Measurements from ENCODE around the gene USP37. TPM values are rescaled to one million over a fixed set of nuclear protein-coding genes. Genes with fewer than 3 reads are reported as not detected.

The USP37 gene
- total RNA-seq, 1 experiment from 2014 or later = 16.4 TPM

DNA sequence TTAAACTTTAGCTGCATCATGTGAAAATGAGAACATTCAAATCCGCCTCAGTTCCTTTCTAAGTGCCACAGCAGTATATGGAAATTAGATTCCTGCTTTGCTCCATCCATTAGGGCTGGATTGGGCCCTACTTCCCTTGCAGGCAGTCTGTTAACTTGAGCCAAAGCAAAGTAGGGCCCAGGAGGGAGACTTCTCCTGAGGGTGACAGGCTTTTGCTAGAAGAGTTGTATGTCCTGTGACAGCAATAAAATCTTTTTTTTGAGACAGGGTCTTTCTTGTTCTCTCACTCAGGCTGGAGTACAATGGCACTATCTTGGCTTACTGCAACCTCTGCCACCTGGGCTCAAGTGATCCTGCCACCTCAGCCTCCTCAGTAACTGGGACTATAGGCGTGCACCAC, 121.1 kb downstream of the USP37 start:
- intact Hi-C loops (cut with micrococcal nuclease) = loop anchor here (5.0 kb wide), 1 partner anchor 40 kb away; no protein-coding TSS in a partner anchor
- no peak for DNase-seq (ENCODE audit: unreplicated experiment)
- TF ChIP-seq, protein P1, sequence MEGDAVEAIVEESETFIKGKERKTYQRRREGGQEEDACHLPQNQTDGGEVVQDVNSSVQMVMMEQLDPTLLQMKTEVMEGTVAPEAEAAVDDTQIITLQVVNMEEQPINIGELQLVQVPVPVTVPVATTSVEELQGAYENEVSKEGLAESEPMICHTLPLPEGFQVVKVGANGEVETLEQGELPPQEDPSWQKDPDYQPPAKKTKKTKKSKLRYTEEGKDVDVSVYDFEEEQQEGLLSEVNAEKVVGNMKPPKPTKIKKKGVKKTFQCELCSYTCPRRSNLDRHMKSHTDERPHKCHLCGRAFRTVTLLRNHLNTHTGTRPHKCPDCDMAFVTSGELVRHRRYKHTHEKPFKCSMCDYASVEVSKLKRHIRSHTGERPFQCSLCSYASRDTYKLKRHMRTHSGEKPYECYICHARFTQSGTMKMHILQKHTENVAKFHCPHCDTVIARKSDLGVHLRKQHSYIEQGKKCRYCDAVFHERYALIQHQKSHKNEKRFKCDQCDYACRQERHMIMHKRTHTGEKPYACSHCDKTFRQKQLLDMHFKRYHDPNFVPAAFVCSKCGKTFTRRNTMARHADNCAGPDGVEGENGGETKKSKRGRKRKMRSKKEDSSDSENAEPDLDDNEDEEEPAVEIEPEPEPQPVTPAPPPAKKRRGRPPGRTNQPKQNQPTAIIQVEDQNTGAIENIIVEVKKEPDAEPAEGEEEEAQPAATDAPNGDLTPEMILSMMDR (IDR thresholded peaks at IDR 0.05; ENCODE audit: unreplicated experiment) = no peak
- H3K36me3 Mint-ChIP-seq (ENCODE audit: insufficient read depth, unreplicated experiment) = peaks cover 25% of the 10 kb centered on the region
- H3K9me3 Mint-ChIP-seq (ENCODE audit: unreplicated experiment) = no peaks in the 10 kb centered on the region
- ChIA-PET POLR2A (interaction anchor here (0.9 kb wide), 1 partner anchor 16 kb away, joined by 3 read pairs; no protein-coding TSS in a partner anchor), CTCF (interaction anchor here (1.5 kb wide), 1 partner anchor 19 kb away, joined by 6 read pairs; no protein-coding TSS in a partner anchor)
- H3K4me3 Mint-ChIP-seq (ENCODE audit: unreplicated experiment) = no peak overlapping the region
- peaks cover 6% of the 10 kb centered on the region for H3K4me1 Mint-ChIP-seq (ENCODE audit: insufficient read depth, unreplicated experiment)
- no peaks in the 10 kb centered on the region for H3K27me3 Mint-ChIP-seq (ENCODE audit: insufficient read depth, unreplicated experiment)
- BruUV-seq (replicated peaks) = no TSS peak
- H3K27ac Mint-ChIP-seq (ENCODE audit: low read depth, unreplicated experiment) = no peak overlapping the region

DNA sequence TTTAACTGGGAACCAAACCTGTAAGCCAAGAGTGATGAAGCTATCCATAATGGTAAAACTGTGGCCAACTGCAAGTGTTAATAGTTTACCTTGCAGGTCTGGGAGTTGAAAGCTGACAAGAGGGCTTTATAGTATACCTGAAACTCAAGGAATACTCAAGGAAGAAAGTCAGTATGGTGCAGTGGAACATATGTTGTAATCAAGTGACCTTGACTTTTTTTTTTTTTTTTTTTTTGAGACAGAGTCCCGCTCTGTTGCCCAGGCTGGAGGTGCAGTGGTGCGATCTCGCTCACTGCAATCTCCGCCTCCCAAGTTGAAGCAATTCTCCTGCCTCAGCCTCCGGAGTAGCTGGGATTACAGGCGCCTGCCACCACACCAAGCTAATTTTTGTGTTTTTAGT, 121.6 kb downstream of the USP37 start:
- peaks cover 25% of the 10 kb centered on the region for H3K36me3 Mint-ChIP-seq (ENCODE audit: insufficient read depth, unreplicated experiment)
- POLR2A ChIA-PET = no interaction called here
- intact Hi-C loops (cut with micrococcal nuclease) = loop anchor here (5.0 kb wide), 1 partner anchor 39 kb away; no protein-coding TSS in a partner anchor
- no TSS peak for BruUV-seq (replicated peaks)
- CTCF ChIA-PET = interaction anchor here (1.5 kb wide), 1 partner anchor 19 kb away, joined by 6 read pairs; no protein-coding TSS in a partner anchor
- TF ChIP-seq, protein P1 (IDR thresholded peaks at IDR 0.05; ENCODE audit: unreplicated experiment) = no peak
- H3K4me3 Mint-ChIP-seq (ENCODE audit: unreplicated experiment) = no peak overlapping the region
- H3K27me3 Mint-ChIP-seq (ENCODE audit: insufficient read depth, unreplicated experiment) = no peaks in the 10 kb centered on the region
- H3K27ac Mint-ChIP-seq (ENCODE audit: low read depth, unreplicated experiment) = no peak overlapping the region
- peaks cover 6% of the 10 kb centered on the region for H3K4me1 Mint-ChIP-seq (ENCODE audit: insufficient read depth, unreplicated experiment)
- DNase-seq (ENCODE audit: unreplicated experiment) = no peak
- no peaks in the 10 kb centered on the region for H3K9me3 Mint-ChIP-seq (ENCODE audit: unreplicated experiment)

DNA sequence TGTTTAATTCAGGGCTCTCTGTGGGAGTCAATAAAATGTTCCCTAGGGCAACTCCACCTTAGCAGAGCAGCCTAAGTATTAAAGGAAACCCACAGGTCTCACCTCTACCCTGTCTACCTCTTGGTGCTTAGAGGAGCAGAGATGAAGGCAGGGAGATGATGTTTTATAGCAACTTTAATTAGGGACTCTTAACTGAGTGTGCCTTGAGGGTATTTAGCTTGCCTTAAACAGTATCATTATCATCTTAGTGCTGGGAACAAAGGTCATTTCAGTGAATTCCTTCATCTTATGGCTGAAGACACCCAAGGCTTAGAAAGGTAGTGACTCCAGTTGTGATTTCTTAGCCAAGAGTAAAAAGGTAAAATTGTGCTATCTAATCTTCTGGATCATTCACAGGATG, 122.5 kb downstream of the USP37 start:
- TF ChIP-seq, protein P1 (IDR thresholded peaks at IDR 0.05; ENCODE audit: unreplicated experiment) = no peak
- intact Hi-C loops (cut with micrococcal nuclease) = loop anchor here (5.0 kb wide), 1 partner anchor 38 kb away; no protein-coding TSS in a partner anchor
- Mint-ChIP-seq H3K36me3 (ENCODE audit: insufficient read depth, unreplicated experiment) (peaks cover 25% of the 10 kb centered on the region), H3K4me1 (ENCODE audit: insufficient read depth, unreplicated experiment) (peaks cover 6% of the 10 kb centered on the region), H3K27me3 (ENCODE audit: insufficient read depth, unreplicated experiment) (no peaks in the 10 kb centered on the region), H3K9me3 (ENCODE audit: unreplicated experiment) (no peaks in the 10 kb centered on the region), H3K4me3 (ENCODE audit: unreplicated experiment) (no peak overlapping the region), H3K27ac (ENCODE audit: low read depth, unreplicated experiment) (no peak overlapping the region)
- no TSS peak for BruUV-seq (replicated peaks)
- DNase-seq (ENCODE audit: unreplicated experiment) = no peak
- ChIA-PET CTCF (interaction anchor here (0.7 to 1.5 kb wide), 3 partner anchors 20 to 385 kb away, joined by 3 to 6 read pairs (median 3); partner anchors contain the start of gene CATIP), POLR2A (no interaction called here)

DNA sequence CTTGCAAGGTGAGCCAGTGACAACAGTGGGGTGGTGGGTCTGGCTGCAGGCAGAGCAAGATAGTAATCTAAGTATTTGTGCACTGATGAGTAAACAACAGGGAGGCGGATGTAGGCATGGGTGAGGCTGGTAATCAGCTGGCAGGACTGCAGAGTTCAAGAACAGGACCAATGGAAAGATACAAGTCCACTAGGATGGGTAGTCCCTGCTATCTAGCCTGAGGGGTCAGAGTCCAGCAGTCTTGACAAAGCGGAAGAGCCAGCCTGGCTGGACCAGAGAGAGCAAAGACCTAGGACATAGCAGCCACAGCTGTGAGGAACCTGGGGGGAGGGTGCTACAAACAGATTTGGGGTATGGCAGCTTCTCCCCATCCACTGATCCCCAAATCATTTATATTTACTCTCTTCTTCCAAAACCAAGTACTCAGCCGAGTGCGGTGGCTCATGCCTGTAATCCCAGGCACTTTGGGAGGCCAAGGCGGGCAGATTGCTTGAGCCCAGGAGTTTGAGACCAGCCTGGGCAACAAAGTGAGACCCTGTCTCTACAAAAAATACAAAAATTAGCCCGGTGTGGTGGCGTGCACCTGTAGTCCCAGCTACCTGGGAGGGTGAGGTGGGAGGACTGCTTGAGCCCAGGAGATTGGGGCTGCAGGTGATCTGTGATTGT, 123.3 kb downstream of the USP37 start:
- ChIA-PET POLR2A (no interaction called here), CTCF (interaction anchor here (0.7 to 1.4 kb wide), 3 partner anchors 21 to 386 kb away, joined by 3 read pairs; partner anchors contain the start of gene CATIP)
- Mint-ChIP-seq H3K4me1 (ENCODE audit: insufficient read depth, unreplicated experiment) (peaks cover 6% of the 10 kb centered on the region), H3K9me3 (ENCODE audit: unreplicated experiment) (no peaks in the 10 kb centered on the region), H3K27me3 (ENCODE audit: insufficient read depth, unreplicated experiment) (no peaks in the 10 kb centered on the region), H3K36me3 (ENCODE audit: insufficient read depth, unreplicated experiment) (peaks cover 23% of the 10 kb centered on the region), H3K4me3 (ENCODE audit: unreplicated experiment) (no peak overlapping the region), H3K27ac (ENCODE audit: low read depth, unreplicated experiment) (no peak overlapping the region)
- no peak for DNase-seq (ENCODE audit: unreplicated experiment)
- TF ChIP-seq, protein P1 (IDR thresholded peaks at IDR 0.05; ENCODE audit: unreplicated experiment) = no peak
- intact Hi-C loops (cut with micrococcal nuclease) = loop anchor here (5.0 kb wide), 1 partner anchor 38 kb away; no protein-coding TSS in a partner anchor
- no TSS peak for BruUV-seq (replicated peaks)
